Left lung (tissue), 10 donors: ENCODE data around the gene F10. TPM values are rescaled to one million over a fixed set of nuclear protein-coding genes. Genes with fewer than 3 reads are reported as not detected.
A peak's percentile ranks its signal among the peaks of the same experiment; 100 is the strongest.

Experiments used
- ATAC-seq: fragments of 200-7000 bp; cut with Tn5 transposase; one replicate; pipeline ENCODE4 v1.9.1; 2020; ENCODE audit warnings: moderate library complexity
- DNase-seq, 4 donors: peaks; one replicate each; pipeline ENCODE4 v3.0.0-alpha.2; 2013 to 2020
- H3K27ac ChIP-seq, 2 donors: fragments of 200-600 bp; sonication (generic) in 1 of 2; one replicate each; pipeline versions ENCODE4 v1.5.0 to v1.8.0; 2020 to 2021
- H3K27me3 ChIP-seq, 2 donors: fragments of 200-600 bp; sonication (generic) in 1 of 2; one replicate each; pipeline versions ENCODE4 v1.5.0 to v1.8.0; 2020 to 2021
- H3K36me3 ChIP-seq, 2 donors: fragments of 200-600 bp; sonication (generic) in 1 of 2; one replicate each; pipeline versions ENCODE4 v1.5.0 to v1.8.0; 2020 to 2021
- H3K4me1 ChIP-seq, 2 donors: fragments of 200-600 bp; one replicate each; pipeline ENCODE4 v1.8.0; 2021
- H3K4me3 ChIP-seq, 2 donors: fragments of 200-600 bp; sonication (generic) in 1 of 2; one replicate each; pipeline versions ENCODE4 v1.5.0 to v1.8.0; 2020 to 2021; ENCODE audit warnings: mild to moderate bottlenecking in 1 of 2
- H3K9me3 ChIP-seq, 2 donors: fragments of 200-600 bp; sonication (generic) in 1 of 2; one replicate each; pipeline versions ENCODE4 v1.5.0 to v1.8.0; 2020 to 2021
- intact Hi-C, 2 donors: fragments of 100-400 bp; cut with DNase I; formaldehyde crosslinking; loops; one replicate each; pipeline versions ENCODE4 v1.11.2 to v1.14.2; 2022
- polyA plus RNA-seq, 6 donors: library from polyadenylated mRNA; unstranded; fragments of 120-200 nt; gene quantifications; one replicate each; pipeline ENCODE4 v1.2.1, GENCODE V29; 2013; ENCODE audit not compliant: insufficient read length in 6 of 6
- total RNA-seq, 2 donors: library from RNA; stranded (reverse); fragmentation: NEBNext Ultra II Directional; extraction: Animal tissue kit (Norgen Biotek cat#: 25700); gene quantifications; one replicate each; pipeline ENCODE4 v1.2.1, GENCODE V29; 2021
- TF ChIP-seq, protein P1 (sequence below), 2 donors: fragments of 200-600 bp; sonication (generic) in 1 of 2; IDR thresholded peaks; one replicate each; pipeline versions ENCODE4 v1.5.0 to v1.8.0; 2021; ENCODE audit warnings: antibody characterized with exemption in 2 of 2
- donor health status: DM: no; HTN: yes; CAD: no.
- donor health status: DM: no; HTN: no; CAD: no.

F10 gene
- total and polyA plus RNA-seq, 8 donors, result 6.2 to 21.8 (median 15.1) TPM

GRCh38 chr13:113119166-113119821, 3.3 kb upstream of the F10 start:
- DNase-seq, result peak in 1 of 4 donors; percentile 26
- intact Hi-C loops, result no loop called here
- TF ChIP-seq, protein P1, sequence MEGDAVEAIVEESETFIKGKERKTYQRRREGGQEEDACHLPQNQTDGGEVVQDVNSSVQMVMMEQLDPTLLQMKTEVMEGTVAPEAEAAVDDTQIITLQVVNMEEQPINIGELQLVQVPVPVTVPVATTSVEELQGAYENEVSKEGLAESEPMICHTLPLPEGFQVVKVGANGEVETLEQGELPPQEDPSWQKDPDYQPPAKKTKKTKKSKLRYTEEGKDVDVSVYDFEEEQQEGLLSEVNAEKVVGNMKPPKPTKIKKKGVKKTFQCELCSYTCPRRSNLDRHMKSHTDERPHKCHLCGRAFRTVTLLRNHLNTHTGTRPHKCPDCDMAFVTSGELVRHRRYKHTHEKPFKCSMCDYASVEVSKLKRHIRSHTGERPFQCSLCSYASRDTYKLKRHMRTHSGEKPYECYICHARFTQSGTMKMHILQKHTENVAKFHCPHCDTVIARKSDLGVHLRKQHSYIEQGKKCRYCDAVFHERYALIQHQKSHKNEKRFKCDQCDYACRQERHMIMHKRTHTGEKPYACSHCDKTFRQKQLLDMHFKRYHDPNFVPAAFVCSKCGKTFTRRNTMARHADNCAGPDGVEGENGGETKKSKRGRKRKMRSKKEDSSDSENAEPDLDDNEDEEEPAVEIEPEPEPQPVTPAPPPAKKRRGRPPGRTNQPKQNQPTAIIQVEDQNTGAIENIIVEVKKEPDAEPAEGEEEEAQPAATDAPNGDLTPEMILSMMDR (IDR thresholded peaks at IDR 0.05), result no peak

GRCh38 chr13:113119822-113120189, 2.8 kb upstream of the F10 start:
- no peak overlapping the region for H3K27ac ChIP-seq

More at GRCh38 chr13:113119166-113119821, 3.3 kb upstream of the F10 start:
- Histone ChIP-seq H3K4me3 (no peak overlapping the region), H3K4me1 (no peaks in the 10 kb centered on the region), H3K9me3 (no peaks in the 10 kb centered on the region), H3K36me3 (no peaks in the 10 kb centered on the region), H3K27me3 (peaks cover 0 to 4% of the 10 kb centered on the region in 2 donors), H3K27ac (no peak overlapping the region)
- ATAC-seq, result no peak

GRCh38 chr13:113120300-113121182, 2.1 kb upstream of the F10 start:
- H3K27me3 ChIP-seq, result no peaks in the 10 kb centered on the region
- no peaks in the 10 kb centered on the region for H3K4me1 ChIP-seq
- DNase-seq, result peak in 1 of 4 donors; percentile 48
- H3K36me3 ChIP-seq, result no peaks in the 10 kb centered on the region
- no peak overlapping the region for H3K27ac ChIP-seq
- ATAC-seq, result no peak
- no peak overlapping the region for H3K4me3 ChIP-seq
- intact Hi-C loops, result no loop called here
- no peaks in the 10 kb centered on the region for H3K9me3 ChIP-seq
- TF ChIP-seq, protein P1 (IDR thresholded peaks at IDR 0.05), result no peak

More at GRCh38 chr13:113119822-113120189, 2.8 kb upstream of the F10 start:
- no peaks in the 10 kb centered on the region for H3K9me3 ChIP-seq
- TF ChIP-seq, protein P1 (IDR thresholded peaks at IDR 0.05), result no peak
- ATAC-seq (no peak), DNase-seq (peak in 1 of 4 donors; percentile 33)
- H3K27me3 ChIP-seq, result no peaks in the 10 kb centered on the region
- H3K4me1 ChIP-seq, result no peaks in the 10 kb centered on the region
- no peaks in the 10 kb centered on the region for H3K36me3 ChIP-seq
- intact Hi-C loops, result no loop called here
- no peak overlapping the region for H3K4me3 ChIP-seq

- TF ChIP-seq, protein P1 (IDR thresholded peaks at IDR 0.05), result no peak
- Histone ChIP-seq H3K27ac (no peak overlapping the region), H3K9me3 (no peaks in the 10 kb centered on the region), H3K4me3 (no peak overlapping the region), H3K27me3 (no peaks in the 10 kb centered on the region), H3K4me1 (no peaks in the 10 kb centered on the region), H3K36me3 (no peaks in the 10 kb centered on the region)
- intact Hi-C loops, result no loop called here
- DNase-seq (peak in 2 of 4 donors; percentile 20 to 49), ATAC-seq (no peak)
Observed at GRCh38 chr13:113121183-113121927, 1.2 kb upstream of the F10 start.
